HL-60 (cell line): Measurements from ENCODE around the gene B3GNT8.
"Not testable (repeated sequence)": the region's sequence is repeated elsewhere in the genome, so short reads cannot be mapped to it uniquely, and the experiment has no call there.

Experiments
- DNase-seq, 2 experiments: peaks; one replicate each; pipeline ENCODE4 v3.0.0-alpha.2; 2010 to 2020; ENCODE audit warnings: low read depth in 1 of 2, low spot score in 1 of 2
- H3K27ac ChIP-seq: fragments of 250-450 bp; sonication (Bioruptor Pico); replicated peaks from 2 replicates; pipeline ENCODE4 v1.5.1; 2020; ENCODE audit warnings: mild to moderate bottlenecking, moderate library complexity
- H3K27me3 ChIP-seq: fragments of 250-450 bp; sonication (Bioruptor Pico); 2 replicates; pipeline ENCODE4 v1.5.1; 2021; ENCODE audit warnings: mild to moderate bottlenecking, moderate library complexity; ENCODE audit not compliant: insufficient read depth, poor library complexity, severe bottlenecking
- H3K4me3 ChIP-seq: replicated peaks from 2 replicates; pipeline ENCODE4 v1.5.1; 2011; ENCODE audit warnings: mild to moderate bottlenecking, control low read depth, low read length; ENCODE audit not compliant: insufficient read depth
- GABPA ChIP-seq: IDR thresholded peaks from 2 replicates; pipeline ENCODE4 v1.6.1; 2012; ENCODE audit warnings: low read depth
- POLR2AphosphoS5 ChIP-seq: IDR thresholded peaks from 2 replicates; pipeline ENCODE4 v1.6.1; 2012; ENCODE audit warnings: low read depth
- SPI1 ChIP-seq: IDR thresholded peaks from 2 replicates; pipeline ENCODE4 v1.6.1; 2012; ENCODE audit warnings: low read depth, mild to moderate bottlenecking, borderline replicate concordance
- TF ChIP-seq, protein P1 (sequence below): IDR thresholded peaks from one replicate; pipeline ENCODE4 v1.5.1; 2011; ENCODE audit warnings: low read length, control low read depth, inconsistent platforms; ENCODE audit not compliant: insufficient read depth
- TF ChIP-seq, protein P2 (sequence below): IDR thresholded peaks from 2 replicates; pipeline ENCODE4 v1.6.1; 2012; ENCODE audit warnings: low read depth; ENCODE audit not compliant: insufficient replicate concordance

The B3GNT8 gene

DNA sequence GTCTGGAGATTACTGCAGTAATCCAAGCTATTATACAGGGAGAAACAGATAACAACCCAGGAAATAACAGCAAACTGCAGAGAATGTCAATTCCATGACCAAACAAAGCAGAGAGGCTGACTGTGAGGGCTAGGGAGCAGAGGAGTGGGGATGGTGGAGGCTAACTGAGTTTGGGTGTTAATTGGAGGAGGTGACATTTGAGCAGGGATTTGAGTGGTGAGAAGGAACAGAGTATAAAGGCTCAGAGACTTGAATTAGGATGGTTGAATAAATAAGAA lies 9.4 kb upstream of the B3GNT8 start:
- H3K27me3 ChIP-seq = no peaks in the 10 kb centered on the region
- H3K27ac ChIP-seq = no peak overlapping the region
- H3K4me3 ChIP-seq = no peak overlapping the region
- TF ChIP-seq, protein P1, sequence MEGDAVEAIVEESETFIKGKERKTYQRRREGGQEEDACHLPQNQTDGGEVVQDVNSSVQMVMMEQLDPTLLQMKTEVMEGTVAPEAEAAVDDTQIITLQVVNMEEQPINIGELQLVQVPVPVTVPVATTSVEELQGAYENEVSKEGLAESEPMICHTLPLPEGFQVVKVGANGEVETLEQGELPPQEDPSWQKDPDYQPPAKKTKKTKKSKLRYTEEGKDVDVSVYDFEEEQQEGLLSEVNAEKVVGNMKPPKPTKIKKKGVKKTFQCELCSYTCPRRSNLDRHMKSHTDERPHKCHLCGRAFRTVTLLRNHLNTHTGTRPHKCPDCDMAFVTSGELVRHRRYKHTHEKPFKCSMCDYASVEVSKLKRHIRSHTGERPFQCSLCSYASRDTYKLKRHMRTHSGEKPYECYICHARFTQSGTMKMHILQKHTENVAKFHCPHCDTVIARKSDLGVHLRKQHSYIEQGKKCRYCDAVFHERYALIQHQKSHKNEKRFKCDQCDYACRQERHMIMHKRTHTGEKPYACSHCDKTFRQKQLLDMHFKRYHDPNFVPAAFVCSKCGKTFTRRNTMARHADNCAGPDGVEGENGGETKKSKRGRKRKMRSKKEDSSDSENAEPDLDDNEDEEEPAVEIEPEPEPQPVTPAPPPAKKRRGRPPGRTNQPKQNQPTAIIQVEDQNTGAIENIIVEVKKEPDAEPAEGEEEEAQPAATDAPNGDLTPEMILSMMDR = no peak
- DNase-seq = no peak

DNA sequence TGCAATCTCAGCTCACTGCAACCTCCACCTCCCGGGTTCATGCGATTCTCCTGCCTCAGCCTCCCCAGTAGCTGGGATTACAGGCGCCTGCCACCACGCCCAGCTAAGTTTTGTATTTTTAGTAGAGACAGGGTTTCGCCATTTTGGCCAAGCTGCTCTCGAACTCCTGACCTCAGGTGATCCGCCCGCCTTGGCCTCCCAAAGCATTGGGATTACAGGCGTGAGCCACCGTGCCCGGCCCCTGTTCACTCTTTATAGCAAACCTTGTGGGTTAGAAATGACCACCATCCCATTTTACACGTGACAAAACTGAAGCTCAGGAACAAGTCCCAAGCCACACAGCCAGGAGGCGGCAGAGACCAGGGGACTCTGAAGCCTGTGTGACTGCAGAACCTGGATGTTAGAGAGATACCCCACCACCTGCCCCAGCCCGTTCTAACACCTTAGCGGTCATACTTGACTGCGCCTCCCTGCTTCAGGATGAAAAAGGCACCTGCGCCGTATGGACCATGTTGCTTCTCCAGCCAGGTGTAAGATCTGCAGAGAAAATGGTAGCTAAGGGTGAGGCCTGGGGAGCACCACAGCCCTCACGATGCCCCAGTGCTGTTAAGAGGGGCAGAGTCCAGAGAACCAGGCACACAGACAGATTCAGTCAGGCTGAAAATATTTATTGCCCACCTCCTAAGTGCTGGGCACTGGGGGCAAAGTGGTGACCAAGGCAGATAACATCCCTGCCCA lies 8.9 kb upstream of the B3GNT8 start:
- no peak overlapping the region for H3K27ac ChIP-seq
- no peaks in the 10 kb centered on the region for H3K27me3 ChIP-seq
- no peak for DNase-seq
- H3K4me3 ChIP-seq = no peak overlapping the region
- TF ChIP-seq, protein P1 = no peak
- TF ChIP-seq, protein P2, sequence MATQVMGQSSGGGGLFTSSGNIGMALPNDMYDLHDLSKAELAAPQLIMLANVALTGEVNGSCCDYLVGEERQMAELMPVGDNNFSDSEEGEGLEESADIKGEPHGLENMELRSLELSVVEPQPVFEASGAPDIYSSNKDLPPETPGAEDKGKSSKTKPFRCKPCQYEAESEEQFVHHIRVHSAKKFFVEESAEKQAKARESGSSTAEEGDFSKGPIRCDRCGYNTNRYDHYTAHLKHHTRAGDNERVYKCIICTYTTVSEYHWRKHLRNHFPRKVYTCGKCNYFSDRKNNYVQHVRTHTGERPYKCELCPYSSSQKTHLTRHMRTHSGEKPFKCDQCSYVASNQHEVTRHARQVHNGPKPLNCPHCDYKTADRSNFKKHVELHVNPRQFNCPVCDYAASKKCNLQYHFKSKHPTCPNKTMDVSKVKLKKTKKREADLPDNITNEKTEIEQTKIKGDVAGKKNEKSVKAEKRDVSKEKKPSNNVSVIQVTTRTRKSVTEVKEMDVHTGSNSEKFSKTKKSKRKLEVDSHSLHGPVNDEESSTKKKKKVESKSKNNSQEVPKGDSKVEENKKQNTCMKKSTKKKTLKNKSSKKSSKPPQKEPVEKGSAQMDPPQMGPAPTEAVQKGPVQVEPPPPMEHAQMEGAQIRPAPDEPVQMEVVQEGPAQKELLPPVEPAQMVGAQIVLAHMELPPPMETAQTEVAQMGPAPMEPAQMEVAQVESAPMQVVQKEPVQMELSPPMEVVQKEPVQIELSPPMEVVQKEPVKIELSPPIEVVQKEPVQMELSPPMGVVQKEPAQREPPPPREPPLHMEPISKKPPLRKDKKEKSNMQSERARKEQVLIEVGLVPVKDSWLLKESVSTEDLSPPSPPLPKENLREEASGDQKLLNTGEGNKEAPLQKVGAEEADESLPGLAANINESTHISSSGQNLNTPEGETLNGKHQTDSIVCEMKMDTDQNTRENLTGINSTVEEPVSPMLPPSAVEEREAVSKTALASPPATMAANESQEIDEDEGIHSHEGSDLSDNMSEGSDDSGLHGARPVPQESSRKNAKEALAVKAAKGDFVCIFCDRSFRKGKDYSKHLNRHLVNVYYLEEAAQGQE = no peak
- TF ChIP-seq SPI1 = no peak
- TF ChIP-seq POLR2AphosphoS5 = no peak
- TF ChIP-seq GABPA = no peak

DNA sequence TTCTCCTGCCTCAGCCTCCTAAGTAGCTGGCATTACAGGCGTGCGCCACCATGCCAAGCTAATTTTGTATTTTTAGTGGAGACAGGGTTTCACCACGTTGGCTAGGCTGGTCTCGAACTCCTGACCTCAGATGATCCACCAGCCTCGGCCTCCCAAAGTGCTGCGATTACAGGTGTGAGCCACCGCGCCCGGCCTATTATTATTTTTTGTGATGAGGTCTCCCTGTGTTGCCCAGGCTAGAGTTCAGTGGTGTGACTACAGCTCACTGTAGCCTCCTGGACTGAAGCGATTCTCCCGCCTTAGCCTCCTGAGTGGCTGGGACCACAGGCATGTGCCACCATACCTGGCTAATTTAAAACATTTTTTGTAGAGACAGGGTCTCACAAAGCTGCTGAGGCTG lies 8.2 kb upstream of the B3GNT8 start:
- not testable (repeated sequence) for H3K27ac ChIP-seq, H3K4me3 ChIP-seq, DNase-seq, H3K27me3 ChIP-seq

DNA sequence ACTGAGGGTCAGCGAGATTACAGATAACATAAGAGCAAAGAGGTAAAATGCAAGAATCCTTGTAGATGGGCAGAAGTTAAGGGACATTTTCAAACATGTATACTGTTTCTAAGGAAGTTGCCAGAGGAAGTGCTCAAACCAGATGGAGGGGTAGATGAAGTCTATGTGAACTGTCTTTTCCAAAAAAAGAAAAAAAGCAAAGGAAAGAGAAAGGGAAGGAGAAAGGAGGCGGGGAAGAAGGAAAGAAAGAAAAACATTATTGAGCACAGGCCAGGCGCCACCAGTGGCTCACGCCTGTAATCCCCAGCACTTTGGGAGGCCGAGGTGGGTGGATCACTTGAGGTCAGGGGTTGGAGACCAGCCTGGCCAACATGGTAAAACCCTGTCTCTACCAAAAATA lies 7.3 kb upstream of the B3GNT8 start:
- TF ChIP-seq SPI1 (peak; percentile 73), GABPA (no peak)
- TF ChIP-seq, protein P1 = no peak
- no peak overlapping the region for H3K4me3 ChIP-seq
- no peaks in the 10 kb centered on the region for H3K27me3 ChIP-seq
- H3K27ac ChIP-seq = no peak overlapping the region; the same call in none of the 2 replicates
- DNase-seq = no peak

DNA sequence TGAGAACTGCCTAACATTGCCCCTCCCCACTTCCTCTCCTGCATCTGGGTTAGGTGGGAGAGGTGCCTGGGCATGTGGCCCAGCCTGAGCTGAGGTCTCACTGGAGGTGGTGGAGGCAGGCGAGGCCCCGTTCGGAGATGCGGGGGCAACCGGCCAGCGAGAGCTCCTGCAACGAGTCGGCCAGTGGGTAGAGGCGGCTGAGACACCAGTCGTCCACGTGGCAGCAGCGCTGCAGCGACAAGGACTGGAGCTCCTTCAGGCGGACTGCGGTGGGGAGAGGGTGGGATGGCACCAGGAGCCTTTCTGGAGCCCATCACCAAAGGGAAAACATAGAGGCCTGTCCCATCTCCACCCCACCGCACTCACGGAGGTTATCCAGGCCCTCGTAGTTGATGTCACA lies 6.0 kb upstream of the B3GNT8 start:
- no peak for DNase-seq
- TF ChIP-seq GABPA = no peak
- TF ChIP-seq, protein P1 = no peak
- TF ChIP-seq, protein P2 = no peak
- TF ChIP-seq POLR2AphosphoS5 = no peak
- no peak for TF ChIP-seq SPI1
- Histone ChIP-seq H3K27ac (no peak overlapping the region), H3K27me3 (no peaks in the 10 kb centered on the region), H3K4me3 (no peak overlapping the region)
